Measurements from ENCODE around the gene BMP10. TPM values are rescaled to one million over a fixed set of nuclear protein-coding genes. Genes with fewer than 3 reads are reported as not detected.

Gene BMP10
- total and polyA plus RNA-seq, 2 of the 8 experiments (the other 6 are each of a cell fraction or from before 2014, with no cell fraction given): not detected

- H2BK120ac ChIP-seq (replicated peaks; ENCODE audit: low read depth, low read length): no peak overlapping the region
- H4K91ac ChIP-seq (replicated peaks; ENCODE audit: insufficient read length, low read length): no peak overlapping the region
- H4K20me1 ChIP-seq (replicated peaks in 1 of 2; ENCODE audit: control insufficient read depth in 1 of 2, insufficient read depth in 2 of 2, low read length in 2 of 2): no peaks in the 10 kb centered on the region
- 83% methylated on average over 2 of the region's 2 CpGs; no CpG with 5 or more reads in 1 of the 2 experiments for WGBS, 2 experiments (ENCODE audit: extremely low coverage in 1 of 2, insufficient coverage in 1 of 2, insufficient read length in 1 of 2, insufficient replicate concordance in 2 of 2, low coverage in 1 of 2, low lambda C conversion rate in 2 of 2, missing lambda C conversion rate in 1 of 2)
- no peak overlapping the region for H2BK5ac ChIP-seq (ENCODE audit: low read depth, low read length)
- no peaks in the 10 kb centered on the region for H3K79me1 ChIP-seq (ENCODE audit: low read depth, low read length)
- ChIA-PET CTCF (ENCODE audit: partially characterized antibody) (interaction anchor here (1.2 to 1.6 kb wide), 7 partner anchors 10 to 127 kb away, joined by 3 to 5 read pairs (median 4); no protein-coding TSS in a partner anchor), POLR2A (ENCODE audit: partially characterized antibody) (no interaction called here)
- no peak overlapping the region for H3K14ac ChIP-seq (ENCODE audit: insufficient read length)
- no peak for DNase-seq (ENCODE audit: low read depth in 1 of 2, low spot score in 2 of 2)
- no peaks in the 10 kb centered on the region for H3K9me3 ChIP-seq (ENCODE audit: insufficient read depth in 2 of 2, low read depth in 1 of 2, low read length in 1 of 2)
- H3K9ac ChIP-seq (replicated peaks in 1 of 4; ENCODE audit: extremely low read depth in 1 of 4, low read depth in 3 of 4, low read length in 3 of 4): no peak overlapping the region
- H3K18ac ChIP-seq (ENCODE audit: extremely low read depth, low read length): no peak overlapping the region
- H3K23me2 ChIP-seq (ENCODE audit: low read depth, low read length): no peaks in the 10 kb centered on the region; the same call in 1 of the 2 replicates
- H3K4me1 ChIP-seq (replicated peaks in 1 of 4; ENCODE audit: control insufficient read depth in 3 of 4, insufficient read depth in 4 of 4, low read length in 3 of 4): no peaks in the 10 kb centered on the region
- FAIRE-seq: no peak
- H4K5ac ChIP-seq (ENCODE audit: insufficient read length, low read depth, low read length): no peak overlapping the region
- H2BK20ac ChIP-seq (ENCODE audit: low read length): no peak overlapping the region
- H4K8ac ChIP-seq (ENCODE audit: extremely low read depth, insufficient read depth, low read length): no peak overlapping the region
- no peaks in the 10 kb centered on the region for H3K27me3 ChIP-seq (replicated peaks in 1 of 4; ENCODE audit: control insufficient read depth in 3 of 4, extremely low read depth in 1 of 4, insufficient read depth in 3 of 4, low read length in 3 of 4)
- H2BK12ac ChIP-seq (ENCODE audit: low read depth, low read length): no peak overlapping the region
- H3K27ac ChIP-seq (ENCODE audit: low read depth, low read length): no peak overlapping the region
- H2AFZ ChIP-seq (ENCODE audit: low read length): no peak overlapping the region; the same call in 1 of the 2 replicates
- no peak overlapping the region for H3K4ac ChIP-seq (replicated peaks; ENCODE audit: insufficient read length, low read depth, low read length)
- no peak overlapping the region for H2BK15ac ChIP-seq (ENCODE audit: low read length)
- no peaks in the 10 kb centered on the region for H3K79me2 ChIP-seq (ENCODE audit: control insufficient read depth in 1 of 2, insufficient read depth in 2 of 2, low read length in 2 of 2)
- H2AK5ac ChIP-seq (ENCODE audit: low read depth, low read length): no peak overlapping the region
- H3K4me2 ChIP-seq (ENCODE audit: insufficient read depth in 1 of 2, low read depth in 2 of 2, low read length in 2 of 2): no peak overlapping the region
- no peak for TF ChIP-seq SIN3A (conservative IDR thresholded peaks at IDR 0.05 in 1 of 2, IDR thresholded peaks at IDR 0.05 in 1 of 2; ENCODE audit: low read depth in 1 of 2, low read length in 2 of 2)
- TF ChIP-seq SUZ12 (IDR thresholded peaks at IDR 0.05; ENCODE audit: low read length): no peak
- no peak for TF ChIP-seq CREB1 (IDR thresholded peaks at IDR 0.05)
- no peak for TF ChIP-seq GTF2F1 (IDR thresholded peaks at IDR 0.05; ENCODE audit: borderline replicate concordance, low read depth, low read length)
- no peak for TF ChIP-seq RFX5 (IDR thresholded peaks at IDR 0.05; ENCODE audit: borderline replicate concordance, low read depth, low read length)
- TF ChIP-seq ASH2L (IDR thresholded peaks at IDR 0.05; ENCODE audit: low read length): no peak
- TF ChIP-seq BCL11A (IDR thresholded peaks at IDR 0.05; ENCODE audit: low read depth in 2 of 2, low read length in 2 of 2): no peak
- TF ChIP-seq YY1 (IDR thresholded peaks at IDR 0.05; ENCODE audit: low read depth, low read length): no peak
- TF ChIP-seq TBP (IDR thresholded peaks at IDR 0.05; ENCODE audit: low read depth, low read length): no peak
- no peak for TF ChIP-seq KDM5A (IDR thresholded peaks at IDR 0.05; ENCODE audit: low read length)
- no peak overlapping the region for H3K23ac ChIP-seq (ENCODE audit: insufficient read length)
- H3K4me3 ChIP-seq (ENCODE audit: extremely low read depth in 1 of 4, insufficient read depth in 2 of 4, low read depth in 3 of 4, low read length in 4 of 4): no peak overlapping the region
- no peaks in the 10 kb centered on the region for H3K36me3 ChIP-seq (ENCODE audit: control insufficient read depth in 2 of 4, insufficient read depth in 4 of 4, low read length in 3 of 4)
- H3K56ac ChIP-seq (replicated peaks; ENCODE audit: insufficient read length, low read depth, low read length): no peak overlapping the region
Observed at GRCh38 chr2:68878753-68879152, 7.6 kb upstream of the BMP10 start.
